Activated effector memory CD4-positive, alpha-beta T cell treated with anti-CD3 and anti-CD28 coated beads, Interleukin-2, amount 50 U/mL, for 16 hours (primary cell): ENCODE data around the gene ROR2.

Source experiments
- DNase-seq: peaks from one replicate; pipeline ENCODE4 v3.0.0-alpha.2; 2020

ROR2 gene

GRCh38 chr9:91732187-91733005 is 217.6 kb downstream of the ROR2 start:
- DNase-seq = no peak

- no peak for DNase-seq
These were observed 219.2 kb downstream of the ROR2 start for GRCh38 chr9:91730806-91731205.

GRCh38 chr9:91729558-91729842 is 220.5 kb downstream of the ROR2 start:
- DNase-seq = no peak

- no peak for DNase-seq
These were observed 222.1 kb downstream of the ROR2 start for GRCh38 chr9:91727972-91728371.

GRCh38 chr9:91727316-91727861 is 222.6 kb downstream of the ROR2 start:
- no peak for DNase-seq

GRCh38 chr9:91726406-91727100 is 223.5 kb downstream of the ROR2 start:
- DNase-seq = no peak

- no peak for DNase-seq
These were observed 224.4 kb downstream of the ROR2 start for GRCh38 chr9:91725651-91726050.

- no peak for DNase-seq
These were observed 225.2 kb downstream of the ROR2 start for GRCh38 chr9:91724609-91725505.

- no peak for DNase-seq
These were observed 226.0 kb downstream of the ROR2 start for GRCh38 chr9:91724068-91724440.

- no peak for DNase-seq
These were observed 226.5 kb downstream of the ROR2 start for GRCh38 chr9:91723420-91724067.

- DNase-seq = no peak
These were observed 229.0 kb downstream of the ROR2 start for GRCh38 chr9:91720751-91721705.

GRCh38 chr9:91720313-91720712 is 229.7 kb downstream of the ROR2 start:
- DNase-seq = no peak

GRCh38 chr9:91718071-91718470 is 232.0 kb downstream of the ROR2 start:
- no peak for DNase-seq

GRCh38 chr9:91716815-91717214 is 233.2 kb downstream of the ROR2 start:
- DNase-seq = no peak

- no peak for DNase-seq
These were observed 233.8 kb downstream of the ROR2 start for GRCh38 chr9:91716239-91716638.

- DNase-seq = no peak
These were observed 235.0 kb downstream of the ROR2 start for GRCh38 chr9:91714874-91715615.

- no peak for DNase-seq
These were observed 235.8 kb downstream of the ROR2 start for GRCh38 chr9:91714020-91714806.

GRCh38 chr9:91712811-91713210 is 237.2 kb downstream of the ROR2 start:
- DNase-seq = no peak

- DNase-seq = peak; percentile 79
These were observed 238.1 kb downstream of the ROR2 start for GRCh38 chr9:91711755-91712601.
